NAMALWA (cell line): ENCODE measurements around the gene AHNAK.
"Not testable (repeated sequence)": the region's sequence is repeated elsewhere in the genome, so short reads cannot be mapped to it uniquely, and the experiment has no call there.

Experiments used
- DNase-seq: peaks from one replicate; pipeline ENCODE4 v3.0.0-alpha.2; 2015; ENCODE audit warnings: low spot score

The AHNAK gene

GRCh38 chr11:62535802-62536201 is 10.8 kb downstream of the AHNAK start:
- no peak for DNase-seq

GRCh38 chr11:62534779-62535545 is 11.6 kb downstream of the AHNAK start:
- no peak for DNase-seq

GRCh38 chr11:62532096-62532495 is 14.5 kb downstream of the AHNAK start:
- no peak for DNase-seq

GRCh38 chr11:62516736-62517371 is 29.8 kb downstream of the AHNAK start:
- DNase-seq: no peak

- no peak for DNase-seq
Measured at GRCh38 chr11:62514151-62514550, 32.5 kb downstream of the AHNAK start.

- DNase-seq: no peak
Measured at GRCh38 chr11:62513626-62514025, 33.0 kb downstream of the AHNAK start.

GRCh38 chr11:62512961-62513360 is 33.6 kb downstream of the AHNAK start:
- DNase-seq: no peak

- peak; percentile 15 for DNase-seq
Measured at GRCh38 chr11:62508336-62509058, 38.1 kb downstream of the AHNAK start.

GRCh38 chr11:62507125-62507422 is 39.5 kb downstream of the AHNAK start:
- no peak for DNase-seq

GRCh38 chr11:62506413-62507124 is 40.0 kb downstream of the AHNAK start:
- no peak for DNase-seq

GRCh38 chr11:62505440-62506091 is 41.0 kb downstream of the AHNAK start:
- no peak for DNase-seq

- peak; percentile 14 for DNase-seq
Measured at GRCh38 chr11:62505059-62505439, 41.6 kb downstream of the AHNAK start.

GRCh38 chr11:62504158-62504973 is 42.2 kb downstream of the AHNAK start:
- no peak for DNase-seq

GRCh38 chr11:62502030-62502730 is 44.4 kb downstream of the AHNAK start:
- DNase-seq: no peak

- no peak for DNase-seq
Measured at GRCh38 chr11:62501432-62501891, 45.1 kb downstream of the AHNAK start.

- DNase-seq: no peak
Measured at GRCh38 chr11:62500650-62501030, 46.0 kb downstream of the AHNAK start.

- no peak for DNase-seq
Measured at GRCh38 chr11:62499944-62500649, 46.5 kb downstream of the AHNAK start.

GRCh38 chr11:62499311-62499943 is 47.2 kb downstream of the AHNAK start:
- DNase-seq: not testable (repeated sequence)
